NCI-H748 (cell line): ENCODE data around the gene WNT5A.

ENCODE experiments used
- DNase-seq: peaks from one replicate; lab custom pipeline; 2025; ENCODE audit not compliant: unreplicated experiment; lab: John Stamatoyannopoulos, UW

The WNT5A gene

GRCh38 chr3:55452886-55453285, 34.2 kb downstream of the WNT5A start:
- DNase-seq, result no peak

GRCh38 chr3:55449527-55449926, 37.6 kb downstream of the WNT5A start:
- DNase-seq, result no peak

- DNase-seq, result peak; percentile 25
Observed at GRCh38 chr3:55446850-55447249, 40.3 kb downstream of the WNT5A start.

- no peak for DNase-seq
Observed at GRCh38 chr3:55445551-55445950, 41.6 kb downstream of the WNT5A start.

- no peak for DNase-seq
Observed at GRCh38 chr3:55443346-55443745, 43.8 kb downstream of the WNT5A start.

- DNase-seq, result no peak
Observed at GRCh38 chr3:55442861-55443260, 44.2 kb downstream of the WNT5A start.

GRCh38 chr3:55441499-55441898, 45.6 kb downstream of the WNT5A start:
- peak; percentile 2 for DNase-seq

GRCh38 chr3:55440104-55440708, 46.9 kb downstream of the WNT5A start:
- DNase-seq, result no peak

- DNase-seq, result no peak
Observed at GRCh38 chr3:55439657-55440056, 47.4 kb downstream of the WNT5A start.

GRCh38 chr3:55436644-55437043, 50.5 kb downstream of the WNT5A start:
- no peak for DNase-seq

GRCh38 chr3:55435491-55435890, 51.6 kb downstream of the WNT5A start:
- DNase-seq, result no peak

GRCh38 chr3:55434789-55435188, 52.3 kb downstream of the WNT5A start:
- peak; percentile 40 for DNase-seq

- DNase-seq, result no peak
Observed at GRCh38 chr3:55431041-55431440, 56.1 kb downstream of the WNT5A start.

GRCh38 chr3:55427739-55428138, 59.4 kb downstream of the WNT5A start:
- no peak for DNase-seq

GRCh38 chr3:55426486-55426885, 60.6 kb downstream of the WNT5A start:
- DNase-seq, result no peak

GRCh38 chr3:55423782-55424181, 63.3 kb downstream of the WNT5A start:
- no peak for DNase-seq

GRCh38 chr3:55417211-55417610, 69.9 kb downstream of the WNT5A start:
- no peak for DNase-seq

- DNase-seq, result peak; percentile 92
Observed at GRCh38 chr3:55416331-55416821, 70.7 kb downstream of the WNT5A start.
